Measurements from ENCODE around the gene MAN1B1. TPM values are rescaled to one million over a fixed set of nuclear protein-coding genes. Genes with fewer than 3 reads are reported as not detected.

Gene MAN1B1
- total and polyA plus RNA-seq, 2 of the 8 experiments (the other 6 are each of a cell fraction or from before 2014, with no cell fraction given) = 33.7 to 36.3 TPM

- no peak overlapping the region for H3K27ac ChIP-seq (ENCODE audit: low read depth, low read length)
- peak overlapping the region; percentile 61 to 85 for H3K4me2 ChIP-seq (ENCODE audit: insufficient read depth in 1 of 2, low read depth in 2 of 2, low read length in 2 of 2)
- H3K4me3 ChIP-seq (ENCODE audit: extremely low read depth in 1 of 4, insufficient read depth in 2 of 4, low read depth in 3 of 4, low read length in 4 of 4) = peak overlapping the region in 2 of 4 experiments; percentile 38 to 44; a peak in 4 of 8 replicates
- no peak overlapping the region for H3K18ac ChIP-seq (ENCODE audit: extremely low read depth, low read length)
- FAIRE-seq (peak; percentile 84), DNase-seq (ENCODE audit: low read depth in 1 of 2, low spot score in 2 of 2) (peak in 1 of 2 experiments; percentile 87)
- peaks cover 0 to 14% (median 11%) of the 10 kb centered on the region in 4 experiments; a peak in 6 of 7 replicates for H3K4me1 ChIP-seq (replicated peaks in 1 of 4; ENCODE audit: control insufficient read depth in 3 of 4, insufficient read depth in 4 of 4, low read length in 3 of 4)
- H3K9me3 ChIP-seq (ENCODE audit: insufficient read depth in 2 of 2, low read depth in 1 of 2, low read length in 1 of 2) = no peaks in the 10 kb centered on the region
- H3K23ac ChIP-seq (ENCODE audit: insufficient read length) = no peak overlapping the region
- no peaks in the 10 kb centered on the region for H3K36me3 ChIP-seq (ENCODE audit: control insufficient read depth in 2 of 4, insufficient read depth in 4 of 4, low read length in 3 of 4)
- no peak for TF ChIP-seq CEBPB (IDR thresholded peaks at IDR 0.05; ENCODE audit: low read depth, low read length)
- TF ChIP-seq BACH1 (IDR thresholded peaks at IDR 0.05; ENCODE audit: low read length) = no peak
- TF ChIP-seq SIN3A (conservative IDR thresholded peaks at IDR 0.05 in 1 of 2, IDR thresholded peaks at IDR 0.05 in 1 of 2; ENCODE audit: low read depth in 1 of 2, low read length in 2 of 2) = 0 out of 4 replicates have a peak, but pooled peaks of 1 of the 2 experiments have one; percentile 43
- peak; percentile 38; the same call in 1 of the 2 replicates for TF ChIP-seq USF2 (IDR thresholded peaks at IDR 0.05; ENCODE audit: low read length)
- 0 out of 2 replicates have a peak, but pooled peaks have one; percentile 39 for TF ChIP-seq CREB1 (IDR thresholded peaks at IDR 0.05)
- TF ChIP-seq SP1 (IDR thresholded peaks at IDR 0.05; ENCODE audit: low read depth, low read length) = 0 out of 2 replicates have a peak, but pooled peaks have one; percentile 13
- TF ChIP-seq KDM4A (IDR thresholded peaks at IDR 0.05; ENCODE audit: low read depth, low read length, severe bottlenecking) = peak; percentile 5
- 0 out of 2 replicates have a peak, but pooled peaks have one; percentile 23 for TF ChIP-seq RFX5 (IDR thresholded peaks at IDR 0.05; ENCODE audit: borderline replicate concordance, low read depth, low read length)
- H4K8ac ChIP-seq (ENCODE audit: extremely low read depth, insufficient read depth, low read length) = no peak overlapping the region; the same call in 1 of the 2 replicates
- H2BK20ac ChIP-seq (ENCODE audit: low read length) = no peak overlapping the region
- H2BK12ac ChIP-seq (ENCODE audit: low read depth, low read length) = no peak overlapping the region
- H3K9ac ChIP-seq (replicated peaks in 1 of 4; ENCODE audit: extremely low read depth in 1 of 4, low read depth in 3 of 4, low read length in 3 of 4) = no peak overlapping the region
- peaks cover 1 to 18% of the 10 kb centered on the region in 2 experiments for H4K20me1 ChIP-seq (replicated peaks in 1 of 2; ENCODE audit: control insufficient read depth in 1 of 2, insufficient read depth in 2 of 2, low read length in 2 of 2)
- no peak overlapping the region for H4K91ac ChIP-seq (replicated peaks; ENCODE audit: insufficient read length, low read length)
- no peak overlapping the region for H2BK15ac ChIP-seq (ENCODE audit: low read length)
- no peaks in the 10 kb centered on the region for H3K79me2 ChIP-seq (ENCODE audit: control insufficient read depth in 1 of 2, insufficient read depth in 2 of 2, low read length in 2 of 2)
- no peak overlapping the region for H2BK120ac ChIP-seq (replicated peaks; ENCODE audit: low read depth, low read length)
- ChIA-PET POLR2A (ENCODE audit: partially characterized antibody) (interaction anchor here (0.6 to 2.4 kb wide), 16 partner anchors 8 to 162 kb away, joined by 3 to 7 read pairs (median 3); partner anchors contain the start of genes LRRC26, NELFB and TUBB4B), CTCF (ENCODE audit: partially characterized antibody) (interaction anchor here (0.6 to 4.5 kb wide), 15 partner anchors 9 to 388 kb away, joined by 3 to 24 read pairs (median 4); partner anchors contain the start of gene RNF224)
- H2BK5ac ChIP-seq (ENCODE audit: low read depth, low read length) = no peak overlapping the region
- H3K23me2 ChIP-seq (ENCODE audit: low read depth, low read length) = peaks cover 4% of the 10 kb centered on the region; the same call in 1 of the 2 replicates
- H2AK5ac ChIP-seq (ENCODE audit: low read depth, low read length) = no peak overlapping the region
- H3K79me1 ChIP-seq (ENCODE audit: low read depth, low read length) = 0 out of 2 replicates have a peak, but pooled peaks cover 2% of the 10 kb centered on the region
- no peak overlapping the region for H3K4ac ChIP-seq (replicated peaks; ENCODE audit: insufficient read length, low read depth, low read length)
- H3K14ac ChIP-seq (ENCODE audit: insufficient read length) = no peak overlapping the region
- WGBS, 2 experiments (ENCODE audit: extremely low coverage in 1 of 2, insufficient coverage in 1 of 2, insufficient read length in 1 of 2, insufficient replicate concordance in 2 of 2, low coverage in 1 of 2, low lambda C conversion rate in 2 of 2, missing lambda C conversion rate in 1 of 2) = 19% methylated on average over 18 of the region's 25 CpGs; no CpG with 5 or more reads in 1 of the 2 experiments
- H3K56ac ChIP-seq (replicated peaks; ENCODE audit: insufficient read length, low read depth, low read length) = no peak overlapping the region
- no peak overlapping the region for H2AFZ ChIP-seq (ENCODE audit: low read length)
- no peak overlapping the region for H4K5ac ChIP-seq (ENCODE audit: insufficient read length, low read depth, low read length)
- peaks cover 25 to 72% (median 66%) of the 10 kb centered on the region in 4 experiments for H3K27me3 ChIP-seq (replicated peaks in 1 of 4; ENCODE audit: control insufficient read depth in 3 of 4, extremely low read depth in 1 of 4, insufficient read depth in 3 of 4, low read length in 3 of 4)
Observed at GRCh38 chr9:137138058-137138721, 51.4 kb downstream of the MAN1B1 start.
